GM18511 (cell line): ENCODE data around the gene TSPEAR.
"Not testable (repeated sequence)": the region's sequence is repeated elsewhere in the genome, so short reads cannot be mapped to it uniquely, and the experiment has no call there.

ENCODE experiments used
- ATAC-seq: cut with Tn5 transposase; IDR thresholded peaks from one replicate; pipeline ENCODE4 v1.9.1; 2021; ENCODE audit warnings: mild to moderate bottlenecking, moderate library complexity; ENCODE audit not compliant: unreplicated experiment

TSPEAR gene

GRCh38 chr21:44703731-44704635, 7.4 kb downstream of the TSPEAR start:
- ATAC-seq = no peak

GRCh38 chr21:44702973-44703730, 8.2 kb downstream of the TSPEAR start:
- ATAC-seq = no peak

- no peak for ATAC-seq
These were observed 9.0 kb downstream of the TSPEAR start for GRCh38 chr21:44702111-44702972.

GRCh38 chr21:44701541-44701940, 9.8 kb downstream of the TSPEAR start:
- no peak for ATAC-seq

- ATAC-seq = no peak
These were observed 10.4 kb downstream of the TSPEAR start for GRCh38 chr21:44701023-44701400.

- no peak for ATAC-seq
These were observed 11.0 kb downstream of the TSPEAR start for GRCh38 chr21:44700101-44701022.

- ATAC-seq = no peak
These were observed 11.8 kb downstream of the TSPEAR start for GRCh38 chr21:44699502-44700001.

GRCh38 chr21:44697811-44698734, 13.3 kb downstream of the TSPEAR start:
- ATAC-seq = no peak

- not testable (repeated sequence) for ATAC-seq
These were observed 14.1 kb downstream of the TSPEAR start, which contains the start of gene KRTAP10-12 for GRCh38 chr21:44697172-44697810. TSS of gene KRTAP10-12 (plus strand) at chr21:44697172. CDS start at chr21:44697202, 30 bp downstream.

GRCh38 chr21:44696572-44696971, 14.8 kb downstream of the TSPEAR start:
- no peak for ATAC-seq

GRCh38 chr21:44695641-44696040, 15.7 kb downstream of the TSPEAR start:
- no peak for ATAC-seq

GRCh38 chr21:44695184-44695583, 16.2 kb downstream of the TSPEAR start:
- ATAC-seq = no peak

- no peak for ATAC-seq
These were observed 16.6 kb downstream of the TSPEAR start for GRCh38 chr21:44694776-44695175.

GRCh38 chr21:44692798-44693512, 18.4 kb downstream of the TSPEAR start:
- no peak for ATAC-seq

- no peak for ATAC-seq
These were observed 19.7 kb downstream of the TSPEAR start for GRCh38 chr21:44691686-44692085.

GRCh38 chr21:44689740-44690139, 21.6 kb downstream of the TSPEAR start:
- ATAC-seq = not testable (repeated sequence)

- ATAC-seq = no peak
These were observed 23.7 kb downstream of the TSPEAR start for GRCh38 chr21:44687671-44688070.
